WTC11 (cell line): Measurements from ENCODE around the gene PARP2. TPM values are rescaled to one million over a fixed set of nuclear protein-coding genes. Genes with fewer than 3 reads are reported as not detected.

Source experiments
- ATAC-seq: fragments of 200-7000 bp; cut with Tn5 transposase; 2 replicates; pipeline ENCODE4 v1.10.0; 2021; ENCODE audit warnings: mild to moderate bottlenecking, moderate library complexity
- CTCF ChIA-PET: fragments of 300-600 bp; sonication (Branson Sonifier 250); formaldehyde crosslinking; loops from one replicate; lab custom pipeline; 2021; ENCODE audit warnings: antibody characterized with exemption; lab: Charles Lee
- POLR2A ChIA-PET: fragments of 350-600 bp; sonication (Branson Sonifier 250); formaldehyde crosslinking; loops from one replicate; lab custom pipeline; 2021; ENCODE audit warnings: antibody characterized with exemption; lab: Charles Lee
- DNase-seq: peaks from one replicate; pipeline ENCODE4 v3.0.0; 2021; ENCODE audit warnings: low spot score
- H3K27ac Mint-ChIP-seq: 2 replicates; pipeline ENCODE4 v1.8.0; 2021; ENCODE audit warnings: mixed read lengths
- H3K27me3 Mint-ChIP-seq: 2 replicates; pipeline ENCODE4 v1.8.0; 2021; ENCODE audit warnings: low read depth, mild to moderate bottlenecking, moderate library complexity, mixed read lengths
- H3K36me3 Mint-ChIP-seq: 2 replicates; pipeline ENCODE4 v1.8.0; 2021; ENCODE audit warnings: mixed read lengths
- H3K4me1 Mint-ChIP-seq: 2 replicates; pipeline ENCODE4 v1.8.0; 2022; ENCODE audit warnings: mixed read lengths
- H3K4me3 Mint-ChIP-seq: 2 replicates; pipeline ENCODE4 v1.8.0; 2021; ENCODE audit warnings: mild to moderate bottlenecking, moderate library complexity, mixed read lengths
- H3K9me3 Mint-ChIP-seq: 2 replicates; pipeline ENCODE4 v1.8.0; 2021; ENCODE audit warnings: mixed read lengths
- ATF1 ChIP-seq: sonication (generic); formaldehyde crosslinking; IDR thresholded peaks from 2 replicates; pipeline ENCODE4 v1.8.1; 2023; ENCODE audit warnings: mild to moderate bottlenecking, moderate library complexity, missing genetic modification reagents
- CREM ChIP-seq: sonication (generic); formaldehyde crosslinking; IDR thresholded peaks from 2 replicates; pipeline ENCODE4 v1.8.1; 2022; ENCODE audit warnings: mild to moderate bottlenecking, missing genetic modification reagents, moderate library complexity
- FOXK1 ChIP-seq: sonication (generic); formaldehyde crosslinking; IDR thresholded peaks from 2 replicates; pipeline ENCODE4 v1.8.0; 2022; ENCODE audit warnings: mild to moderate bottlenecking, moderate library complexity, missing genetic modification reagents
- GABPB1 ChIP-seq: sonication (generic); formaldehyde crosslinking; IDR thresholded peaks from 2 replicates; pipeline ENCODE4 v1.8.1; 2023; ENCODE audit warnings: mild to moderate bottlenecking, missing genetic modification reagents
- HMGA2 ChIP-seq: fragments of 250-450 bp; sonication (Bioruptor Pico); IDR thresholded peaks from 2 replicates; pipeline ENCODE4 v1.4.0; 2021; ENCODE audit warnings: mild to moderate bottlenecking, moderate library complexity
- NFE2L1 ChIP-seq: sonication (generic); formaldehyde crosslinking; IDR thresholded peaks from 2 replicates; pipeline ENCODE4 v1.8.1; 2023; ENCODE audit warnings: missing genetic modification reagents
- USF2 ChIP-seq: sonication (generic); formaldehyde crosslinking; IDR thresholded peaks from 2 replicates; pipeline ENCODE4 v1.8.1; 2023; ENCODE audit warnings: mild to moderate bottlenecking, missing genetic modification reagents, moderate library complexity
- total RNA-seq: library from RNA; stranded (reverse); gene quantifications from 3 replicates; pipeline ENCODE4 v1.2.3, GENCODE V29; 2021
- TF ChIP-seq, protein P1 (sequence below): sonication (generic); formaldehyde crosslinking; IDR thresholded peaks from 2 replicates; pipeline ENCODE4 v1.8.1; 2023; ENCODE audit warnings: mild to moderate bottlenecking, moderate library complexity, missing genetic modification reagents
- TF ChIP-seq, protein P2 (sequence below): fragments of 250-450 bp; sonication (Bioruptor Pico); IDR thresholded peaks from 2 replicates; pipeline ENCODE4 v2.1.2; 2022; ENCODE audit warnings: mild to moderate bottlenecking, moderate library complexity
- TF ChIP-seq, protein P3 (sequence below): sonication (generic); formaldehyde crosslinking; IDR thresholded peaks from 2 replicates; pipeline ENCODE4 v1.8.0; 2022; ENCODE audit warnings: mild to moderate bottlenecking, missing genetic modification reagents
- TF ChIP-seq, protein P4 (sequence below): fragments of 200-600 bp; IDR thresholded peaks from 2 replicates; pipeline ENCODE4 v1.8.0; 2022; ENCODE audit warnings: antibody characterized with exemption
- TF ChIP-seq, protein P5 (sequence below): fragments of 250-450 bp; sonication (Bioruptor Pico); IDR thresholded peaks from 2 replicates; pipeline ENCODE4 v1.8.0; 2021; ENCODE audit warnings: mild to moderate bottlenecking

The PARP2 gene
- total RNA-seq, 1 experiment from 2014 or later: 37.1 TPM

GRCh38 chr14:20317720-20318119 lies 25.7 kb upstream of the PARP2 start:
- Mint-ChIP-seq H3K27me3 (no peaks in the 10 kb centered on the region), H3K9me3 (no peaks in the 10 kb centered on the region), H3K4me3 (no peak overlapping the region), H3K36me3 (peaks cover 81% of the 10 kb centered on the region), H3K4me1 (no peaks in the 10 kb centered on the region), H3K27ac (peak overlapping the region; percentile 20; the same call in 1 of the 2 replicates)
- POLR2A ChIA-PET: interaction anchor here (1.5 kb wide), 1 partner anchor 10 kb away, joined by 5 read pairs; no protein-coding TSS in a partner anchor
- CTCF ChIA-PET: interaction anchor here (1.4 kb wide), 1 partner anchor 11 kb away, joined by 3 read pairs; no protein-coding TSS in a partner anchor
- DNase-seq (no peak), ATAC-seq (peak; percentile 23; the same call in 1 of the 2 replicates)
- TF ChIP-seq FOXK1 (CRISPR knock-in tag) (no peak), USF2 (CRISPR knock-in tag) (no peak), GABPB1 (no peak), CREM (CRISPR knock-in tag) (no peak), HMGA2 (no peak), ATF1 (CRISPR knock-in tag) (no peak), NFE2L1 (CRISPR knock-in tag) (no peak)
- TF ChIP-seq, protein P1, sequence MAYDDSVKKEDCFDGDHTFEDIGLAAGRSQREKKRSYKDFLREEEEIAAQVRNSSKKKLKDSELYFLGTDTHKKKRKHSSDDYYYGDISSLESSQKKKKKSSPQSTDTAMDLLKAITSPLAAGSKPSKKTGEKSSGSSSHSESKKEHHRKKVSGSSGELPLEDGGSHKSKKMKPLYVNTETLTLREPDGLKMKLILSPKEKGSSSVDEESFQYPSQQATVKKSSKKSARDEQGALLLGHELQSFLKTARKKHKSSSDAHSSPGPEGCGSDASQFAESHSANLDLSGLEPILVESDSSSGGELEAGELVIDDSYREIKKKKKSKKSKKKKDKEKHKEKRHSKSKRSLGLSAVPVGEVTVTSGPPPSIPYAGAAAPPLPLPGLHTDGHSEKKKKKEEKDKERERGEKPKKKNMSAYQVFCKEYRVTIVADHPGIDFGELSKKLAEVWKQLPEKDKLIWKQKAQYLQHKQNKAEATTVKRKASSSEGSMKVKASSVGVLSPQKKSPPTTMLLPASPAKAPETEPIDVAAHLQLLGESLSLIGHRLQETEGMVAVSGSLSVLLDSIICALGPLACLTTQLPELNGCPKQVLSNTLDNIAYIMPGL (CRISPR knock-in tag): no peak
- TF ChIP-seq, protein P2, sequence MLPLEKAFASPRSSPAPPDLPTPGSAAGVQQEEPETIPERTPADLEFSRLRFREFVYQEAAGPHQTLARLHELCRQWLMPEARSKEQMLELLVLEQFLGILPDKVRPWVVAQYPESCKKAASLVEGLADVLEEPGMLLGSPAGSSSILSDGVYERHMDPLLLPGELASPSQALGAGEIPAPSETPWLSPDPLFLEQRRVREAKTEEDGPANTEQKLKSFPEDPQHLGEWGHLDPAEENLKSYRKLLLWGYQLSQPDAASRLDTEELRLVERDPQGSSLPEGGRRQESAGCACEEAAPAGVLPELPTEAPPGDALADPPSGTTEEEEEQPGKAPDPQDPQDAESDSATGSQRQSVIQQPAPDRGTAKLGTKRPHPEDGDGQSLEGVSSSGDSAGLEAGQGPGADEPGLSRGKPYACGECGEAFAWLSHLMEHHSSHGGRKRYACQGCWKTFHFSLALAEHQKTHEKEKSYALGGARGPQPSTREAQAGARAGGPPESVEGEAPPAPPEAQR: no peak
- TF ChIP-seq, protein P3, sequence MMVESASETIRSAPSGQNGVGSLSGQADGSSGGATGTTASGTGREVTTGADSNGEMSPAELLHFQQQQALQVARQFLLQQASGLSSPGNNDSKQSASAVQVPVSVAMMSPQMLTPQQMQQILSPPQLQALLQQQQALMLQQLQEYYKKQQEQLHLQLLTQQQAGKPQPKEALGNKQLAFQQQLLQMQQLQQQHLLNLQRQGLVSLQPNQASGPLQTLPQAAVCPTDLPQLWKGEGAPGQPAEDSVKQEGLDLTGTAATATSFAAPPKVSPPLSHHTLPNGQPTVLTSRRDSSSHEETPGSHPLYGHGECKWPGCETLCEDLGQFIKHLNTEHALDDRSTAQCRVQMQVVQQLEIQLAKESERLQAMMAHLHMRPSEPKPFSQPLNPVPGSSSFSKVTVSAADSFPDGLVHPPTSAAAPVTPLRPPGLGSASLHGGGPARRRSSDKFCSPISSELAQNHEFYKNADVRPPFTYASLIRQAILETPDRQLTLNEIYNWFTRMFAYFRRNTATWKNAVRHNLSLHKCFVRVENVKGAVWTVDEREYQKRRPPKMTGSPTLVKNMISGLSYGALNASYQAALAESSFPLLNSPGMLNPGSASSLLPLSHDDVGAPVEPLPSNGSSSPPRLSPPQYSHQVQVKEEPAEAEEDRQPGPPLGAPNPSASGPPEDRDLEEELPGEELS: no peak

- Mint-ChIP-seq H3K9me3 (no peaks in the 10 kb centered on the region), H3K27me3 (no peaks in the 10 kb centered on the region), H3K4me1 (peaks cover 30% of the 10 kb centered on the region), H3K36me3 (peaks cover 63% of the 10 kb centered on the region), H3K4me3 (no peak overlapping the region), H3K27ac (peak overlapping the region; percentile 3)
- ATAC-seq (no peak), DNase-seq (no peak)
- ChIA-PET CTCF (interaction anchor here (0.7 to 1.8 kb wide), 7 partner anchors 11 to 292 kb away, joined by 3 to 13 read pairs (median 4); partner anchors contain the start of gene PARP2), POLR2A (interaction anchor here (1.0 to 3.4 kb wide), 3 partner anchors 10 to 16 kb away, joined by 5 to 34 read pairs (median 10); partner anchors contain the start of gene PARP2)
- TF ChIP-seq, protein P4, sequence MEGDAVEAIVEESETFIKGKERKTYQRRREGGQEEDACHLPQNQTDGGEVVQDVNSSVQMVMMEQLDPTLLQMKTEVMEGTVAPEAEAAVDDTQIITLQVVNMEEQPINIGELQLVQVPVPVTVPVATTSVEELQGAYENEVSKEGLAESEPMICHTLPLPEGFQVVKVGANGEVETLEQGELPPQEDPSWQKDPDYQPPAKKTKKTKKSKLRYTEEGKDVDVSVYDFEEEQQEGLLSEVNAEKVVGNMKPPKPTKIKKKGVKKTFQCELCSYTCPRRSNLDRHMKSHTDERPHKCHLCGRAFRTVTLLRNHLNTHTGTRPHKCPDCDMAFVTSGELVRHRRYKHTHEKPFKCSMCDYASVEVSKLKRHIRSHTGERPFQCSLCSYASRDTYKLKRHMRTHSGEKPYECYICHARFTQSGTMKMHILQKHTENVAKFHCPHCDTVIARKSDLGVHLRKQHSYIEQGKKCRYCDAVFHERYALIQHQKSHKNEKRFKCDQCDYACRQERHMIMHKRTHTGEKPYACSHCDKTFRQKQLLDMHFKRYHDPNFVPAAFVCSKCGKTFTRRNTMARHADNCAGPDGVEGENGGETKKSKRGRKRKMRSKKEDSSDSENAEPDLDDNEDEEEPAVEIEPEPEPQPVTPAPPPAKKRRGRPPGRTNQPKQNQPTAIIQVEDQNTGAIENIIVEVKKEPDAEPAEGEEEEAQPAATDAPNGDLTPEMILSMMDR: peak; percentile 56
- TF ChIP-seq, protein P5, sequence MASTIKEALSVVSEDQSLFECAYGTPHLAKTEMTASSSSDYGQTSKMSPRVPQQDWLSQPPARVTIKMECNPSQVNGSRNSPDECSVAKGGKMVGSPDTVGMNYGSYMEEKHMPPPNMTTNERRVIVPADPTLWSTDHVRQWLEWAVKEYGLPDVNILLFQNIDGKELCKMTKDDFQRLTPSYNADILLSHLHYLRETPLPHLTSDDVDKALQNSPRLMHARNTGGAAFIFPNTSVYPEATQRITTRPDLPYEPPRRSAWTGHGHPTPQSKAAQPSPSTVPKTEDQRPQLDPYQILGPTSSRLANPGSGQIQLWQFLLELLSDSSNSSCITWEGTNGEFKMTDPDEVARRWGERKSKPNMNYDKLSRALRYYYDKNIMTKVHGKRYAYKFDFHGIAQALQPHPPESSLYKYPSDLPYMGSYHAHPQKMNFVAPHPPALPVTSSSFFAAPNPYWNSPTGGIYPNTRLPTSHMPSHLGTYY (CRISPR knock-in tag): no peak
Measured at GRCh38 chr14:20327005-20327869, 16.2 kb upstream of the PARP2 start.
